IPS DF 4.7 (cell line): ENCODE results near the gene CCDC177.
A peak's percentile ranks its signal among the peaks of the same experiment; 100 is the strongest.

Source experiments
- DNase-seq: peaks from one replicate; pipeline ENCODE4 v3.0.0-alpha.2; 2013; ENCODE audit warnings: low spot score; ENCODE audit errors: extremely low read depth

Gene CCDC177

GRCh38 chr14:69569859-69570258 is 4.8 kb downstream of the CCDC177 start:
- no peak for DNase-seq

DNA sequence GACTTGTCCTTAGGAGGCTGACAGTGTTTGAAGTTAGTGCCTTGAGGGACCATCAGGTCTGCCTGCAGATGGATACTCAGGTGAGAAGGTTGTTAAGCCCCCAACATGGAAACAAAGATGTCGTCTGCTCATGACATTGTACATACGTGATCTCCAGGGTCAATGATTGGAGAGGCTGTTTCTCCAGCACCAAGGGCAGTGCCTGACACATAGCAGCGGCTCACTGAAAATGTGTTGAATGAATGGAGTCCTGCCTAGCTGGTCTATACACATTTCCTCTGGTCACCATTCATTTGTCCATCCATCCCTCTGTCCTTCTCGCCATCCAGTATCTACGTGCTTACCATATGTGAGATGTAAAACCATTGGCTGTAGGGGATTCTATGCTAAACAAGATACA is 7.1 kb downstream of the CCDC177 start:
- no peak for DNase-seq

GRCh38 chr14:69561893-69562292 is 12.8 kb downstream of the CCDC177 start:
- no peak for DNase-seq

- DNase-seq, result no peak
Observed at GRCh38 chr14:69560826-69561225, 13.8 kb downstream of the CCDC177 start.

DNA sequence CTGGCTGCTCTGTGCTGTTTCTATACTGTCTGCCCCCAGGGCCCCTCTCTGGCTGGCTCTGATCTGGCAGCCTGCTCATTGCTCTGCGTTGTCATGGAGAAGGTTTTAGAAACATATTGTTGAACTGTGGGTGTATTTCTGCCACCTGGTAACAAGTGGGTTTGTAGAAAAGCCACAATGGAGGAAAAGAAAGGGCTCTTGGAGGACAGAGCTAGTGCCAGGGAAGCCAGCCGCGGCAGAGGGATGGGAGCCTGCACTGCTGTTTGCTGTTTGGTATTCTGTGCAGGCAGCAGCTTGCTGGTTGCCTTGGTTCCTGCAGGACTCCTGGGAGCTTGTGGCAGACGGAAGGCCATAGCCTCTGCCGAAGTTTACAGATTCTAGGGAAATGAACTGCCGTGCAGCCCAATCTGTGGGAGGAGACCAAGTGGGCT is 15.1 kb downstream of the CCDC177 start:
- DNase-seq, result no peak

- no peak for DNase-seq
Observed at GRCh38 chr14:69558774-69559173, 15.9 kb downstream of the CCDC177 start.

DNA sequence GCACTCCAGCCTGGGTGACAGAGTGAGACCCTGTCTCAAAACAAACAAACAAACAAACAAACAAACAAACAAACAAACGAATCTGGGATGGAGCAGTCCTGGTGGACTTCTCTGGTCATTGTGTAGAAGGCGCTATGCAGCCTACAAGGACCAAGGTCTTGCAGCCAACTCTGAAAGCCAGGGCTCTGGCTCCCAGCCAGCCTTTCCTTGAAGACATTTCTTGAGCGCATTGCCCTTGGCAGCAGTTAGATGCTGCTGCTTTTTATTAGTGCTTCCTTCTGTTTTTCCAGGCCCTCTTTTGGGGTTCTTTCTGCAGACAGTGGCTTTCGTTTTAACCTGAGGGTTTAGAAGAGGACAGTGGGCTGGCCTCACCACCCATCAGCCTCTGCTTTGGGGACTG is 20.2 kb downstream of the CCDC177 start:
- no peak for DNase-seq

DNA sequence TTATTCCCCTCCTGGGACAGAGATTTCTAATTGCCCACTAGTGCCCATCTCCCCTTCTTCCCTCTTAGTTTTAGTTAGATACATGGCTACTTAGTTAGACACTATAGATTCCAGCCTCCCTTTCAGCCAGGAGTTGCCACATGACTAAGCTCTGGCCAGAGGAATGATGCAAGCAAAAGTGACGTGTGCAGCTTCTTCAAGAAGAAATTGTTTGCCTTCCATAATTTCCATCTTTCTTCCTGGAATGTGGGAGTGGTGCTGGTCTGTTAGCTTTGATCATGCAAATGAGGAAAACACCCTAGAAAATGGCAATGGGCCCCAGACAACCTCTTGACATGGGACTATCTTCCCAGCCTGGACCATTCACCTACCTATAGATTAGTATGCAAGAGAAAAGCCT is 21.4 kb downstream of the CCDC177 start:
- DNase-seq, result no peak

DNA sequence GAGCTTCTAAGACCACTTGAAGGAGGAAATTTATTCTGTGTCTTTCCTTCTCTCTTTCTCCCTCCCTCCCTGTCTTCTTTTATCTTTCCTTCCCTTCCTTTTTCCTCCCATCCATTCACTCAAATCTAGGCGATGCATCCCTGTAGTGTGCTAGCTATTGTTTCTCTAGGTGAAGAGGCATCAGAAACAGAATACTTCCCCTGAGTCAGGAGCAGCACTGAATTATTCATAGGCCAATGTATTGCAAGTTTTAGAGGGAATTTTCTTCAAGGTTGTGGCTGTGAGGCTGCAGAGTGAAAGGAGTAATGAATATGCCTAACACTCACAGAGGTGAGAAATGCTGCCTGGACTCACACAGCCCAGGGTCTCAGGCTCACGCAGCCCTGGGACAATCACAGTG is 23.2 kb downstream of the CCDC177 start:
- no peak for DNase-seq

- DNase-seq, result no peak
Observed at GRCh38 chr14:69548566-69548965, 26.1 kb downstream of the CCDC177 start.

GRCh38 chr14:69547701-69548348 is 26.8 kb downstream of the CCDC177 start:
- DNase-seq, result no peak

DNA sequence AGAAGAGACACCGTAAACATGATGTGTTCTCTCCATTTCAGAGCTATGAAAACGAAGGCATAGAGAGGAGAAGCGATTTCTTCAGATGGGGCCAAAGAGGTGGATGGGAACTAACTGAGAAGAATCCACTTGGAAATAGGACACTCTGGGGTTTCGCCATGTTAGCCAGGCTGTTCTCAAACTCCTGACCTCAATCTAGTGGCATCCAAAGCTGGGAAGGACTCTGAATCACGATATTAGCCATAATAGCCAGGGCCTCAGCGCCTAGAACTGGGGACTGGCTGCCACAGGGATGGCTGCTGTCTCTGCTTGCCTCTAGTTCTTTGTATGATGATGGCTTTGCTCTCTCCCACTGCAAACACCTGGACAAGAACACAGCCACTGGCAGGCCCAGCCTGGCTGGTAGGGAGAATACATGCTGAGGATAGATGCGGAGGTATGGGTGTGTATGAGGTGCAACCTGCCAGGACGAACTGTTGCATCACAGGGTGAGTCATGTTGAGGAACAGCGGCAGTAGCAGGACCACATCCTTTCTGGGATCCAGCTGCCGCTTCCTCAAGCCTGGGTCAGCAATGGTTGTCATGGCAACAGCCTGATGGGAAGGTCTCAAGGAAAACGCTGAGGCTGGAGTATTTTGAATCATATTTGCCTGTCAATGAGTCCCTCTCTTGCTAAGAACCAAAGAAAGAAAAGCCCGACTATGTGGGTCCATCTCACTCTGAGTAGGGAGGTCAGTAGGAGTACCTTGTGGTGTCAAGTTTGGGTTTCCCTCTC is 31.1 kb downstream of the CCDC177 start:
- no peak for DNase-seq

- no peak for DNase-seq
Observed at GRCh38 chr14:69542311-69542710, 32.4 kb downstream of the CCDC177 start.

GRCh38 chr14:69540654-69541335 is 33.9 kb downstream of the CCDC177 start:
- no peak for DNase-seq

GRCh38 chr14:69539631-69540410 is 34.9 kb downstream of the CCDC177 start:
- no peak for DNase-seq

DNA sequence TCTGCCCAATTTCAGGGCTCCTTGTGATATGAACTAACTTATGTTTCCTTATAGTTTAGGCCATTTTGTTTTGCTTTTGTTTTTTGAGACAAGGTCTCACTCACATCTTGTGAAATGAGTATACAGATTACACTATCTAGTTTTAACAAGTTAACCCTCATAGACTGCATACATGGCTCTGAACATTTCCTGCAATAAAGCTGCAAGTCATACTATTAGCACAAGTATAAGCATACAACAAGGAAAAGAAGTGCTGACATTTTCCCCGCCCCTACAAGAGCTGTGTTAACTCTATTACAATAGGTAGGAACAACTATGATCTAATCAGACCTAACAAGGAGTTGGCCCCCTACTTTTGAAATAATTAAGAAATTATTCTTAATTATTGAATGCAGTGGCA is 35.9 kb downstream of the CCDC177 start:
- no peak for DNase-seq

DNA sequence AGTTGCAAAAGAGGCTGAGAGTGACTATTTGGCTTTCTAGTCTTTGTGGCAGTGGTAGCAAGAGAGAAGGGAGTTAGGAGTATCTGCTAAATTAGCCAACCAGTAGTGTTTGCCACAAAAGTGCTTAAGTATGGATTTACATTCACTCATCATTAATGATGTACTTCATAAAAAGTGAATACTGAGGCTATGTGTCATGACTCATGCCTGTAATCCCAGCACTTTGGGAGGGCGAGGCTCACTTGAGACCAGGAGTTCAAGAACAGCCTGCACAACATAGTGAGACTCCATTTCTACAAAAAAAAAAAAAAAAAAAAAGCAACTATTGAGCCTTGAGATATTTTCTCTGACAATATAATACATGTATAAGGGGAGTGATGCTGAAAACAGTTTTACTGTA is 36.8 kb downstream of the CCDC177 start:
- no peak for DNase-seq

- no peak for DNase-seq
Observed at GRCh38 chr14:69536971-69537370, 37.7 kb downstream of the CCDC177 start.

DNA sequence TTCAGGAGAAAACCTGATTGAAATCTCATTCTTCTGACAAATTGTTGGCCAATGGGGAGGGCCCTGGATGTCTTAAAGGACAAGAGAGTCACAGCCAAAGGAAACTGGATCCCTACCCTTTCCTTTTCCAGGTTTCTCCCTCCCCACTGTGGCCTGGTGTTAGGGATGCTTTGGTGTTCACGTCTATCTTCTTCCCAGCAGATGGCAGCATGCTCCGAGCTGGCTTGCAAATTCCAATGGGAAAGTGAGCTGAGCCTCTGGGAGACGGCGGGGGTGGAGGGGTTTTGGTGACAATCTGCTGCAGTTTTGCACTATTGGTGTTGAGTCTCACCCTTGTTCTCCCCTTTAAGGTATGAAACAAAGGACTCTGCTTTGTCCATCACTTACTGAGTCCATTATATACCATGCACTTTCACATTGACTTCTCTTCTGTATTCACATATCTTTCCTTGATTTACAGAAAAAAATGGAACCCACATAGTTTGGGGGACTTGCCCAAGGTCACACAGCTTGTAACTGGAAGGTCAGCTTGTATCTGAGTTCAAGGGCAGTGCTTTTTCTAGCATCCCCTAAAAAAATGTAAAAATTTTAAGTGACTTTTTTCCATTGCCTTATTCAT is 39.3 kb downstream of the CCDC177 start:
- peak; percentile 49 for DNase-seq

DNA sequence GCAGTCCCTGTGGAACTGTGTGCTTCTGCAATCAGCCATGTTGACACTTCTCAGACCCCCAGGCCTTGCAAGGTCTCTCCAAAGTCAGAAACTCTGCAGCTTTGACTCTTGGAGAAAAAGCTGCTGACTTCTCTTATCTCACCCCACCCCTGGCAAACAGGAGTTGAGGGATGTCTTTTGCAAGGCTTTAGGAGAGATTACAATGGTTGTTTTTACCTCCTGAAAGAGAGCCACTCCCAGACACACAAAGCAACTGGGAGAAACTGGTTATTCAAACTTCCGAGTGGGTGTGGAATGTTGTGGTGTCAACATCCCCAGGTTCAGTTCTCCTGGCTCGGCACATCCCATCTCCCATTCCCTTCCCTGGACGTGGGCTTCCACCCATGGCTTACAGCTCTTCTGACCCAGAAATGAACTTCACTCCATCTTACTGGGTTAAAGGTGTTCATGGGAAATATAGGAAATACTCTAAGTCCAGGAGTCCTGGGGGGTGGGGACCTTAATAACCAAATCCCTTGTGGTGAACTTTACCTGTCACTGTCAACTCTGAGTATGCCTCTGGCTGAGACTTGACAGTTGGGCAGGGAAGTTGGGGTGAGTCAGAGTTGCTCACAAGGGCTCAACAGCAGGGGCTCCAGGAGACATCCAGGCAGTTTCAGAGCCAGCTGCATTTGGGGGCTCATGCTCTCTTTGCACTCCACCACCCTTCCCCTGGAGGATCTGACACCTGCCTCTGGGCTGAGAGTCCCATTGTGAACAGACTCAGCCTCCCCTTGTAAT is 41.9 kb downstream of the CCDC177 start:
- DNase-seq, result no peak
